Adrenal gland (tissue), 5 donors: ENCODE results near the gene KDM2B.

ENCODE experiments used
- CTCF ChIP-seq, 6 experiments: fragments of 450-650 bp in 4 of 6; fragments of 200-600 bp in 2 of 6; sonication (generic) in 1 of 6; IDR thresholded peaks; 1 replicate in 5 of 6; 2 replicates in 1 of 6; pipeline versions ENCODE4 v1.5.1 to v1.8.0; 2016 to 2021; ENCODE audit warnings: antibody characterized with exemption in 6 of 6, mild to moderate bottlenecking in 2 of 6, moderate library complexity in 1 of 6
- POLR2A ChIP-seq, 2 donors: fragments of 450-650 bp; IDR thresholded peaks; one replicate each; pipeline ENCODE4 v1.6.1; 2017; ENCODE audit warnings: antibody characterized with exemption in 2 of 2, mild to moderate bottlenecking in 2 of 2, moderate library complexity in 1 of 2
- donor health status: DM: no; HTN: no; CAD: no.

DNA sequence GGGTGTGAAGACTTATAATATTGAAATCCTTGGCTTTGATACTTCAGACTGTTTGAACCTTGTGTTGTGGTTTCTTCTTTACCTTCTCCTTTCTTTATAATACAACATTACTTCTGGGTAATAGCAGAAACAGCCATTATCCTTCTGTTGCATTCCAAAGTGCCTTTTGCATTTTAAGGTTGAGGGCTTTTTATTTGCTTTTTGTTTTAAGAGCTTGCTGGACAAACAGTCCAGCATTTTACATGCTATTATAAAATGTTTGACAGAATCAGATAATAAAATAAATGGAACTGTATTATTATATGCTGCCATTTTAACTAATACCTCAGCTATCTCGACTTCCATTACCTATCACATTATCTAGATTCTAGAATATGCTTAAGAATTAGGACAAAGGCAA lies 166.9 kb downstream of the KDM2B start:
- TF ChIP-seq POLR2A (IDR thresholded peaks at IDR 0.05): no peak
- TF ChIP-seq CTCF (IDR thresholded peaks at IDR 0.05): no peak
